ENCODE measurements around the gene GRHL1.
"Not testable (repeated sequence)": the region's sequence is repeated elsewhere in the genome, so short reads cannot be mapped to it uniquely, and the experiment has no call there.

Gene GRHL1

GRCh38 chr2:10010861-10011605 lies 59.5 kb downstream of the GRHL1 start:
- not testable (repeated sequence) for DNase-seq

GRCh38 chr2:10011606-10012325 lies 60.3 kb downstream of the GRHL1 start:
- DNase-seq = not testable (repeated sequence)

GRCh38 chr2:10012366-10012962 lies 61.0 kb downstream of the GRHL1 start:
- not testable (repeated sequence) for DNase-seq

- no peak for DNase-seq
These were observed 61.5 kb downstream of the GRHL1 start for GRCh38 chr2:10012963-10013461.

GRCh38 chr2:10013651-10014417 lies 62.3 kb downstream of the GRHL1 start:
- not testable (repeated sequence) for DNase-seq

GRCh38 chr2:10014418-10015190 lies 63.1 kb downstream of the GRHL1 start:
- no peak for DNase-seq

- not testable (repeated sequence) for DNase-seq
These were observed 64.0 kb downstream of the GRHL1 start for GRCh38 chr2:10015376-10015989.

- DNase-seq = no peak
These were observed 64.7 kb downstream of the GRHL1 start for GRCh38 chr2:10016001-10016801.

GRCh38 chr2:10016802-10017258 lies 65.3 kb downstream of the GRHL1 start:
- no peak for DNase-seq

GRCh38 chr2:10017313-10017941 lies 65.9 kb downstream of the GRHL1 start:
- DNase-seq = no peak

GRCh38 chr2:10019174-10019573 lies 67.7 kb downstream of the GRHL1 start:
- DNase-seq = no peak

GRCh38 chr2:10019602-10020400 lies 68.3 kb downstream of the GRHL1 start:
- DNase-seq = peak; percentile 49

GRCh38 chr2:10022041-10022421 lies 70.5 kb downstream of the GRHL1 start:
- DNase-seq = no peak

GRCh38 chr2:10022445-10022844 lies 71.0 kb downstream of the GRHL1 start:
- no peak for DNase-seq

GRCh38 chr2:10022966-10023662 lies 71.6 kb downstream of the GRHL1 start:
- DNase-seq = no peak

- no peak for DNase-seq
These were observed 75.6 kb downstream of the GRHL1 start for GRCh38 chr2:10026940-10027569.

- DNase-seq = no peak
These were observed 76.3 kb downstream of the GRHL1 start for GRCh38 chr2:10027660-10028330.

All from hematopoietic multipotent progenitor cell treated with erythropoietin and hydrocortisone succinate and interleukin-3 and kit ligand, for 4 days (in vitro differentiated cells).